ENCODE results near the gene MSI1.

The MSI1 gene

DNA sequence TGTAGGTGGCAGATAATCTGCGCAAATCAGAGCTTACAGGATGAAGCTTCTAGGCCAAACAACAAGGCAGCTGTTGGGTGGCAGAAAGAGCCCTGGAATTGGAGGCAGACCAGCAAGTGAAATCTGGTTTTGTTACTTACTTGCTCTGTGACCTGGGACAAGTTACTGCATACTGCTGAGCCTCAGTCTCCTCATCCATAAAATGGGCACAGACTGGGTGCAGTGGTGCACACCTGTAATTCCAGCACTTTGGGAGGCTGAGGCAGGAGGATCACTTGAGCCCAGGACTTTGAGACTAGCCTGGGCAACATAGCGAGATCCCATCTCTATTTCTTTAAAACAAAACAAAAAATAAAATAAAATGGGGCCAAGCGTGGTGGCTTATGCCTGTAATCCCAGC, 37.6 kb upstream of the MSI1 start:
- DNase-seq (ENCODE audit: low read depth): no peak
- no peak overlapping the region for H3K4me3 ChIP-seq (ENCODE audit: low read length)
- TF ChIP-seq, protein P1, sequence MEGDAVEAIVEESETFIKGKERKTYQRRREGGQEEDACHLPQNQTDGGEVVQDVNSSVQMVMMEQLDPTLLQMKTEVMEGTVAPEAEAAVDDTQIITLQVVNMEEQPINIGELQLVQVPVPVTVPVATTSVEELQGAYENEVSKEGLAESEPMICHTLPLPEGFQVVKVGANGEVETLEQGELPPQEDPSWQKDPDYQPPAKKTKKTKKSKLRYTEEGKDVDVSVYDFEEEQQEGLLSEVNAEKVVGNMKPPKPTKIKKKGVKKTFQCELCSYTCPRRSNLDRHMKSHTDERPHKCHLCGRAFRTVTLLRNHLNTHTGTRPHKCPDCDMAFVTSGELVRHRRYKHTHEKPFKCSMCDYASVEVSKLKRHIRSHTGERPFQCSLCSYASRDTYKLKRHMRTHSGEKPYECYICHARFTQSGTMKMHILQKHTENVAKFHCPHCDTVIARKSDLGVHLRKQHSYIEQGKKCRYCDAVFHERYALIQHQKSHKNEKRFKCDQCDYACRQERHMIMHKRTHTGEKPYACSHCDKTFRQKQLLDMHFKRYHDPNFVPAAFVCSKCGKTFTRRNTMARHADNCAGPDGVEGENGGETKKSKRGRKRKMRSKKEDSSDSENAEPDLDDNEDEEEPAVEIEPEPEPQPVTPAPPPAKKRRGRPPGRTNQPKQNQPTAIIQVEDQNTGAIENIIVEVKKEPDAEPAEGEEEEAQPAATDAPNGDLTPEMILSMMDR (conservative IDR thresholded peaks at IDR 0.05; ENCODE audit: low read depth, low read length): no peak

DNA sequence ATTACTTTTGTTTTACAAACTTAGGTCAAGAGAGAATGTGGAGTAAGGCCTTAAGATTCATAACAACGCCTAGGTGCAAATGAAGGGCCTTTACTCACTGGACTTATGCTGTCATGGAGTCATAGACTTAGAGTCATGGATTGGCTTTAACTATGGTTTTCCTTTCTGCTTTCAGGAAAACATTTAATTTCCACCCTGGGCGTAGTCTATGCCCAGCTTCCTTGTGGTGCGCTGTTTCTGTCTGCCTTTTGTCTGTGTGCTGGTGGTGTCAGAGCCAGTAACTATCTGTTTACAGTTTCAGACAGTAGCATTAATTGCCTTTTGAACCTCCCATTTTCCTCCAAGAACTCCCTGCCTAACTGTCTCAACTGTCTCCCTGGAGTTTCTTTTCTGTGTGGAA, 37.1 kb upstream of the MSI1 start:
- TF ChIP-seq, protein P1 (conservative IDR thresholded peaks at IDR 0.05; ENCODE audit: low read depth, low read length): no peak
- no peak for DNase-seq (ENCODE audit: low read depth)
- no peak overlapping the region for H3K4me3 ChIP-seq (ENCODE audit: low read length)

DNA sequence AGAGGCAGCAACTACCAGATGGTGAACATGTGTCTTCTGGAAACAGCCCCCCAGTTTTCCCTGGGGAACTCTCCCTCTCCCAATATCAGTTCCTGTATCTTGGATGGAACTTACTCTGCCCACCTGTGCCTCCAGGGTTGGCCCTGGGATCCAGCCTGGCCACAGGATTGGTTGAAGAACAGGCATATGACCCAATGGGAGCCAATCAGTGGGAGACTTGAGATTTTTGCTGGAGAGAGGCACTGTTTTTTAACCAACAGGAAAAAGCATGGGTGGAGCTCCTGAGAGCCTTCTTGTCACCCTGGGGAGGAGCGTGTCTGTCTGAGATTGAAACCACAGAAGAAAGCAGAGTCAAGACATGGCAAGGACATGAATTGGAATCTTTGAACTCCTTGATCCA, 35.3 kb upstream of the MSI1 start:
- no peak overlapping the region for H3K4me3 ChIP-seq (ENCODE audit: low read length)
- TF ChIP-seq, protein P1 (conservative IDR thresholded peaks at IDR 0.05; ENCODE audit: low read depth, low read length): no peak
- no peak for DNase-seq (ENCODE audit: low read depth)

DNA sequence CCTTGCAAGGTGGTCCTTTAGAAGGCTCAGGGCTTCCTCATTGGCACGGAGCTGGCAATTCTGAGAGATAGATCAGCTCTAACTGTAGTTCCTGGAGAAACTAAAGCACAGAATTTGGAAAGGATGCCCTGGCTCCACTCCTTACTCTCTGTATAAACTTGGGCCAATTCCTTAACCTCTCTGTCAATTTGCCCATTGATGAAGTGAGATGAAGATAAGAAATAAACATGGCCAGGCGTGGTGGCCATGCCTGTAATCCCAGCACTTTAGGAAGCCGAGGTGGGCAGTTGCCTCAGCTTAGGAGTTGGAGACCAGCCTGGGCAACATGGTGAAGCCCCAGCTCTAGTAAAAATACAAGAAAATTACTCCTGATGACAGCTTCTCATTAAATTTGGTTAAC, 34.9 kb upstream of the MSI1 start:
- TF ChIP-seq, protein P1 (conservative IDR thresholded peaks at IDR 0.05; ENCODE audit: low read depth, low read length): no peak
- no peak for DNase-seq (ENCODE audit: low read depth)
- no peak overlapping the region for H3K4me3 ChIP-seq (ENCODE audit: low read length)

DNA sequence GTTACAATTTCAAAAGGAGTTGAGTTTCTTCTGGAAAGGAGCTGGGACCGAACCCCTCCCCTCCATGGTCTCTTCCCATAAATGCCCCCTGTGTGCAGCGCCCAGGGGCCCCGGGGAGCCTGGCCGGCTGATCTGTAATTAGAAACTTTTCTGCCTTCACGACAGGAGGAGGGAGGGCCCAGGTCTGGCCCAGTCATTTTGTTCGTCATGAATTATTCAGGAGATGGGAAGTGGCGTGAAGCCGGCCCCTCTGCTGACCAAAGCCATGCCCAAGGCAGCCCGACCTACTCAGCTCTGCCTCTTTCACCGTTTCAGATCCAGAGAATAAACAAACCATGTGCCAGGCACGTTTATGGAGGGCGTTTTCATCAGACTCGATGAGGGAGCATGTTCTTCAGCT, 33.3 kb upstream of the MSI1 start:
- TF ChIP-seq, protein P1 (conservative IDR thresholded peaks at IDR 0.05; ENCODE audit: low read depth, low read length): no peak
- no peak overlapping the region for H3K4me3 ChIP-seq (ENCODE audit: low read length)
- no peak for DNase-seq (ENCODE audit: low read depth)

DNA sequence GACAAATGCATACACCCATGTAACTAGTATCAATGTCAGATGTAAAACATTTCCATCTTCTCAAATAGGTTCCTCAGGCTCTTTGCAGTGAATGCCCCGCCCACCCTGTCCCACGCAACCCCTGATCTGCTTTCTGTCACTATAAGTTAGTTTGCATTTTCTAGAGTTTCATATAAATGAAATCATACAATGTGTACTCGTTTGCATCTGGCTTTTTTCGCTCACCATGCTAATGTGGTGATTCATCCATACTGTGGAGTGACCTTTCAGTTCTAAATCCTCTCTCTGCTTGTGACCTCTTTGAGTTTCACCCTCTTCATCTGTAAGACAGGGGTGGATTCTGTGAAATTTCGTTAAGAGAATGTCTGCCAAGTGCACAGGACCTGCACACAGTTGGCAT, 30.6 kb upstream of the MSI1 start:
- TF ChIP-seq, protein P1 (conservative IDR thresholded peaks at IDR 0.05; ENCODE audit: low read depth, low read length): no peak
- DNase-seq (ENCODE audit: low read depth): peak; percentile 73
- no peak overlapping the region for H3K4me3 ChIP-seq (ENCODE audit: low read length)

DNA sequence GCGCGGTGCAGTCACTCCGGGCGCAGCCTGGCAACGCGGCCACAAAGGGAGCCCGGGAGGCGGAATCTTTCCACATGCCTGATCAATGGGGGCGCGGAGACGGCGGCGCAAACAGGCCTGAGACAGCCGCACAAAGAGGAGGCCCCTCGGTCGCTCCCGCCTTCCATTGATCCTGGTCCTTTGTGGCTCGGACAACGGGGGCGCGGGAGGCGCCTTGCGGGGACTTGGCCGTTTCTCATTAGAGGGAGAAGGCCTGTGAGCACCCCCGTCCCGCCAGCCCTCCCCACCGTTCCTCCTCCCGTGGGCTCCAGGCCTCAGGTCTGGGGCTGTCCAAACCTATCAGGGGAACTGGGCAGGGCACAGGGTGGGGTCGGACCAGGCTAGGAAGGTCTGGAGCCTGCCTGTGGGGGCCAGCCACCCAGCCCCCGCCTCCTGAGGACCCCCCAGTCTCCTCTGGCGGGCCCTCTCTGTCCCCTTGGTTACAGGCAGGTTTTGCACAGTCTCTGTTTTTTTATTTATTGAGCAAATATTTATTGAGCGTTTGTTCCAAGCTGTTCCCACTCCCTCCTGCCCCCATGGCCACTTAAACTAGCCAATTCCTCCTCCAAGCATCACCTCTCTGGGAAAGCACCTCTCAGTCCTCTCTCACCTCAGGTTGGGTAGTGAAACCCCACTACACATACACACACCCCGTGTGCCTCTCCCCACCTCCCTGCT, 29.0 kb upstream of the MSI1 start:
- TF ChIP-seq, protein P1 (conservative IDR thresholded peaks at IDR 0.05; ENCODE audit: low read depth, low read length): no peak
- DNase-seq (ENCODE audit: low read depth): no peak
- peak overlapping the region; percentile 3 for H3K4me3 ChIP-seq (ENCODE audit: low read length)

Measured in retinal pigment epithelial cell (primary cell).